ENCODE measurements around the gene TENT5C.
"Not testable (repeated sequence)": the region's sequence is repeated elsewhere in the genome, so short reads cannot be mapped to it uniquely, and the experiment has no call there.

TENT5C gene

DNA sequence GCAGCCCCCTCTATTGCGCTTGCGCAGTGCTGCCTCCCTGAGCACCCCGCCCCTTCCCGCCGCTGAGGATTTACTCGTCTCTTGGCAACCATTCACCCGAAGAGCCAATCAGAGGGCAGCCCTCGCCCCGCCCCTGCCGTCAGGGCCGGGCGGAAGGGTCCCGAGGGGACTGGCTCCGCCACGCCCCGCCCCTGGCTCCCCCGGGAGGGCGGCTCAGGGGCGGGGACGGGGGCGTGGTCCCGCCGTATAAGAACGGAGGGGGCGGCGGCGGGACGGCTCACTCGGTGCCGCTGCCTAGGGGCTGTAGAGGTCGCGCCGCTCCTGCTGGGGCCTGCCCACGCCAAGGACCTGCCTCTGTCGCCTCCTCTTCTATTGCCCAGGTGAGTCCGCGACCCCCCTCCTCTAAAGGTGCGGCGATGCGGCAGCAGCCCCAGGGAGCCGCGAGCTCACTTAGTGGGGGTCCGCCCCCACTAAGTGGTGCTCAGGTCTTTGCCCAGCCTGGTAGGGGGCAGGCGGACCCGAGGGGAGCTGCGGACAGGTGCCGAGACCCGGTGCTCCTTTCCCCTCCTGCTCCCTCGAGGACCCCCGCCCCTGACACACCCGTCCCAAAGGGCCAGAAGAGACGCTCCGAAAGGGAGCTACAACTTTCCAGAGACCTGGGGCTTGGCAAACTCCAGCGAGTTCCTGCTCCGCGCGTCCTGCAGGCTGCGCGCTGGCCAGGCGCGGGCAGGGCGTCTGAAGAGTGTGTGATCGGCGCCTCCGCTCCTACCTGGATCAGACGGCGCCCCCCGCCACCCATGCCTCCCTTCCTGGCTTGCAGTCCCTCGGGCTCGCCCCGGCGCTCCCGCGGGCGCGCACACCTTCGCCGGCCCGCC is at the start of gene TENT5C:
Gene TENT5C (plus strand): TSS at position 275 of the 875 bp plus-strand sequence. CDS start 16,821 bp downstream, outside the sequence.
- peak; percentile 94 to 99 for DNase-seq

DNA sequence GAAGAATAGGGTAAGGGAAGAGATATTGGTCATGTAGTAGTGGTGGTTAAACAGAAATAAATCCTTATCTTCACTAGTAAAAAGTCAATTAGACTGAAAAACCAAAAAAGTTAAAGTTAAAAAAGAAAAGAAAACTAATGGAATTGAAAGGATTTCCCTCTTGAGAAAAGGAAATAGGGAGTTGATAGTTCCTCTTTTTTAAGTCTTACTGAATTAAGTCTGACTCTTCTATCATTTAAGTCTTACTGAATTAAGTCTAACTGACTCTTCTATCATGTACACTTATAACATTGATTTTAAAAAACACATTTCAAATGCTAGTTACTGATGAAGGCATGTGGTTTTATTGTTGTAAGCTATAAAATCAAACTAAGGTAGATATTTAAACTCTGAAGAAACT is 49.5 kb upstream of the TENT5C start:
- no peak for DNase-seq

DNA sequence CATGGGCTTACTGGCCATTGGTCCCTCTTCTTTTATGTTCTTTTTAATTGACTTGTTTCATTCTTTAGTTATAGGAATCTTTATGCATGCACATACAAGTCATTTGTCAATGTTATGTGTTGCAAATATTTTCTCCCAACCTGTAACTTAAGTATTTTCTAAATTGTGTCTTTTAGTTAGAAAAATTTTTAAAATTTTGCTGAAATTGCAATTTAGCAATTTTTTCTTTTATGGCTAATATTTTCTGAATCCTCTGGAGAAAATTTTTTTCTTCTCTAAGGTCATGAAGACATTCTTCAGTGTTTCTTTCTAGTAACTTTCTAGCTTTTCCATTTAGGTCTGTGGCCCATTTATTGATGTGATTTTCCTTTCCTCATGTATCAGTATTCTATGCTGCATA is 48.9 kb upstream of the TENT5C start:
- DNase-seq = no peak

DNA sequence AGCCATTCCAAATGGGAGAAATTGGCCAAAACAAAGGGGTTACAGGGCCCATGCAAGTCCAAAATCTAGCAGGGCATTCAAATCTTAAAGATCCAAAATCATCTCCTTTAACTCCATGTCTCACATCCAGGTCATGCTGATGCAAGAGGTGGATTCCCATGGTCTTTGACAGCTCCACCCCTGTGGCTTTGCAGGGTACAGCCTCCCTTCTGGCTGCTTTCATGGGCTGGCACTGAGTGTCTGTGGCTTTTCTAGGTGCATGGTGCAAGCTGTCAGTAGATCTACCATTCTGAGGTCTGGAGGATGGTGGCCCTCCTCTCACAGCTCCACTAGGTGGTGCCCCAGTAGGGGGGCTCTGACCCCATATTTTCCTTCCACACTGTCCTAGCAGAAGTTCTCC is 47.4 kb upstream of the TENT5C start:
- not testable (repeated sequence) for DNase-seq

DNA sequence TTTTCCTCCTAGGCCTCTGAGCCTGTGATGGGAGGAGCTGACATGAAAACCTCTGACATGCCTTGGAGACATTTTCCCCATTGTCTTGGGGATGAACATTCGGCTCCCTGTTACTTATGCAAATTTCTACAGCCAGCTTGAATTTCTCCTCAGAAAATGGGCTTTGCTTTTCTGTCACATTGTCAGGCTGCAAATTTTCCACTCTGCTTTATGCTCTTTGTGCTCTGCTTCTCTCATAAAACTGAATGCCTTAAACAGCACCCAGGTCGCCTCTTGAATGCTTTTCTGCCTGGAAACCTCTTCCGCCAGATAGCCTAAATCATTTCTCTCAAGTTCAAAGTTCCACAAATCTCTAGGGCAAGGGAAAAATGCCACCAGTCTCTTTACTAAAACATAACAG is 46.7 kb upstream of the TENT5C start:
- no peak for DNase-seq

DNA sequence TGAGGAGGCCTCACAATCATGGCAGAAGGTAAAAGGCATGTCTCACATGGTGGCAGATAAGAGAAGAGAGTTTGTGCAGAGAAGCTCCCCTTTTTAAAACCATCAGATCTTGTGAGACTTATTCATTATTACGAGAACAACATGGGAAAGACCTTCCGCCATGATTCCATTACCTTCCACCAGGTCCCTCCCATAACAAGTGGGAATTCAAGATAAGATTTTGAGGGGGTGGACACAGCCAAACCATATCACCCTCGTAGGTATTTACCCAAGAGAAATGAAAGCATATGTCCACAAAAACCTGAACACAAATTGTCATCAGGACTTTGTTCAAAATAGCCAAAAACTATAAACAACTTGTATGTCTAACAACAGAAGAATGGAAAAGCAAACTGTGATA is 45.9 kb upstream of the TENT5C start:
- no peak for DNase-seq

DNA sequence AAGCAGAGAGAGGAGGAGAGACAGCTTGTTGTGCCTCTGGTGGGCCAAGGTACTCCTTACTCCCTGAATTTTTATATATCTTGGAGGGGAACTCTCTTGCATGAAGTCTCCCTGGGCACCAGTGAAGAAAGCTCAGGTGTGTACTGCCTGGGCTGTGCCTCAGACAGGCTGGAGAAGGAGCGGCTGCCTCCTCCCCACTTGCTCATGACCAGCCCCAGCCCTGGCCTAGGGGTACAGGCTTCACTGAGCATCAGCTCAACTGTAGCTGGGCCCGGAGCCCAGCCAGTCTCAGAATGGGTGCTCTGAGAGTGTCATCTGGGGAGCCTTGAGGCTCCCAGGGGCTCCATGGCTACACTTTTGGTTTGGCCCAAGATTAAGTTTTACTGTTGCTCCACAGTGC is 44.8 kb upstream of the TENT5C start:
- DNase-seq = no peak

DNA sequence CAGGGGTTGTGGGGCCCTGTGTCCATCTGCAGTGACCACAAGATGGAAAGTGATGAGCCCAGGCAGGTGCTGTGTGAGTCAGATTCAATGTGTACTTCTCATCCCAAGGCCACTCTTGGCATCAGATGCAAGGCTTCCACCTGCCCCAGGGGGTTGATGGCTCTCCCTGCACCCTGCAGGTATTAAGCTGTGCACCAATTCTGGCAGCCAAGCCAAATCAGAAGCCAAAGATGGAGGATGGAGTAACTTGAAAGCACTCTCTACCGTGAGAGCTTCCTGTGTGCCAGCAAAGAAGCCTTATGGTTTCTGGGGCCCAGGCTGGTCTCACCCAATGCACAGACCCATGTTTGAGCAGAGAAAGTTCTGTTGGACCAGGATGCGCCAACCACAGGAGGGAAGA is 44.3 kb upstream of the TENT5C start:
- no peak for DNase-seq

DNA sequence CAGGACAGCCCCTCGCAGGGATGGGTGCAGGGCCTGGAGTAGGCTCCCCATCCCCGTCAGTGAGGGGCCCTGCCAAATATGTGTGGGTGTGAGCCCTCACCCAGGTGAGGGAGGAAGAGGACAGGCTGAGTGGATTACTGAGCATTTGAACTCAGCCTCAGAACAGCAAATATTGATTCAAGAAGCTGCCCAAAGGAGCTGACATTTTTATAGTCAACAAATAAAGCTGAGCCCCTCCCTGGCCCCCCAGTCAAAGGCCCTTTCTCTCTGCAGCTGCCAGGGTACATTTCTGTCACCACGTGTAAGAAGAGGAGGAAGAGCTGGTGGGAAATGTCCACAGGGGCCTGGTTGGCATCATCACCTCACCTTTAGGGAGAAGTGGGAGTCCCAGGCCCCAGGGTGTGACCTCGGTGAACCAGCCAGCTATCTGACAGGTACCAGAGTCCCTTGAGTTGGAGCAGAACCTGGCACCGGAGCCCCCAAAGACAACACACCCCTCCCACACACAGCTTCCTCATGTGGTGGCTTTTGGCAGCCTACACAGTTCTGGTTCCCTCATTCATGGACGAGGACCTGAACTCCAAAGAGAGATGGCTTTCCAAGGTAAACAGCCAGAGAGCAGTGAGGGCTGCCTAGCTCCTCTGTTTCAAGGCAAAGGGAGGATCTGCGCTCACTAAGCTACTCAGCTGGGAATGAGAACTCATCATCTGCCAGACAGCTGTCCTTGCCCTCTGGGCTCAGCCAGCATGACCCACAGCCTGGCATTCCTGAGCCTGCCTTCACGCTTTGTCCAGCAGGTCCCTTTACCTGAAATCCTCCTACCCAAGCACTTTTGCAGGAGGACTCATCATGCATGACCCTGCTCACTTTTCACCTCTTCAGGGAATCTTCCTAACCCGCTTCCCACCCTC is 43.0 kb upstream of the TENT5C start:
- no peak for DNase-seq

DNA sequence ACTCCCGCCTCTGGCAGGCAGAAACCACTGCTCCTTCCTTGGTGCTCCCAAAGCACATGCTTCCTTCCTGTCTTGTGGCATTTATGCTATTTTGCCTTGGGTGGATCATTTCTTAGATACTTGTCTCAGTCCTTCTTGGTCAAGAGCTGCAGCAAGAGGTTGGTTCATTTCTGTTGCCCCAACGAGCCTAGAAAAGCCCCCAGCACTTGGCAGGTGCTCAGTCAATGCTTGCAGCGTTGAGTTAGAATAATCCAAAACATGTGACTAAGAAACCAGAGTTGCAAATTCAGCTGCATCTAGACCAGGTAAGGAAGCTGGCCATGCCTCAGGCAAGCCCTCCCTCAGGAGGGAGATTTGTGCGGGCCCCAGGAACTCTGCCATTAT is 42.4 kb upstream of the TENT5C start:
- DNase-seq = no peak

DNA sequence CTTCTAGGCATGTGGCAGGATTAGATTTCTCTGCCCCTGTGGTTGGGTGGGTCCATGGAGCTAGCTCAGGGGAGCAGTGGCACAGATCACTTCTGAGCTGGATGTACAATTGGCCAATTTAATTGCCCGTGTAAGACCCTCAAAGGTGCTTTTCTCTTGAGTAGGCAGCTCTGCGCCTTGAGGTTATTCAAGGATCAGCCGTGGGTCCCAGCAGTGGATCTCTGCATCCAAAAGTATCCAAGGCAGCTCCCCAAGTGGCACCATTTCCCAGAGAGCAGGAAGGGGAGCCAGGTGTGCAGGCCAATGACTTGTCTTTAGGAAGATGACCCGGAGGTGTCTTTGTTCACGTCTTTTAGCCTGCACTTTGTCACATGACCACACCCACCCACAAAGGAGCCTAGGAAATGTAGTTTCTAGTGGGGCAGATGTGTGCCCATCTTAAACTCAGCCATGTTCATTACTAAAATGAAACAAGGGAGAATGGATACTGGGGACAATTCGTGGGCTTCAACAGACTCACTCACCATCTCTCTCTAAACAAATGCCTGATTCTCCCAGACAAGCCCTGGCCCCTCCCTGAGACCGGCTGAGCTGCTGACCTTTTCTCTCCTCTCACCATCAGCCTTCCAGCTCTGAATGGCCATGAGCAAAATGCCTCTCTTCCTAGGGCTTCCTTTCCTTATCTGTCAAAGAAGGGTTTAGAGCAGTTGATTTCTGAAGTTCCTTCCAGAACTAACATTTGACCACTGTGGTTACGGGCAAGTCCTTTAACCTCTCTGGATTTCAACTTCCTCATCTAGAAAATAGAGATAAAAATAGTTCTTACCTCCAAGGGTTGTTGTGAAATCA is 41.4 kb upstream of the TENT5C start:
- no peak for DNase-seq

DNA sequence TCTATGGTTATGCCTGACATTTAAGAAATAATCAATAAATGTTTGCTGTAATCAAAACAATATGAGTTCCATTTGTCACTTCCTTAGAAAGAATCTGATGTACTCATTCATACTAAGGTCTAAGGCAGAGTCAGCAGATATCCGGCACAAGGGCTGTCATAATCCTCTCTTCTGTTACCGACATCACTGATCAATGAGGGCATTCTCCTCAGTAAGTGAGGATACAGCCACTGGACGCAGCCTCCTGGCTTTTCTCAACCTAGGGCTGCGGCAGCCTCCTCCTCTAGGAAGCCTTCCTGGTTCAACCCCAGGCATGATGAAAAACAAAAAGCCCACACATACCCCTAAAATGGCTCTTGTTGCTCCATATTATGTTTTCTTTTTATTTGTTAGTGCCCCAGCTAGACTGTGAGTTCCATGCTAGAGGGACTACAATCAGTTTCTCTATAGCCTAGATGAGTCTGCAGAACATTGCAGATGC is 40.7 kb upstream of the TENT5C start:
- DNase-seq = no peak

DNA sequence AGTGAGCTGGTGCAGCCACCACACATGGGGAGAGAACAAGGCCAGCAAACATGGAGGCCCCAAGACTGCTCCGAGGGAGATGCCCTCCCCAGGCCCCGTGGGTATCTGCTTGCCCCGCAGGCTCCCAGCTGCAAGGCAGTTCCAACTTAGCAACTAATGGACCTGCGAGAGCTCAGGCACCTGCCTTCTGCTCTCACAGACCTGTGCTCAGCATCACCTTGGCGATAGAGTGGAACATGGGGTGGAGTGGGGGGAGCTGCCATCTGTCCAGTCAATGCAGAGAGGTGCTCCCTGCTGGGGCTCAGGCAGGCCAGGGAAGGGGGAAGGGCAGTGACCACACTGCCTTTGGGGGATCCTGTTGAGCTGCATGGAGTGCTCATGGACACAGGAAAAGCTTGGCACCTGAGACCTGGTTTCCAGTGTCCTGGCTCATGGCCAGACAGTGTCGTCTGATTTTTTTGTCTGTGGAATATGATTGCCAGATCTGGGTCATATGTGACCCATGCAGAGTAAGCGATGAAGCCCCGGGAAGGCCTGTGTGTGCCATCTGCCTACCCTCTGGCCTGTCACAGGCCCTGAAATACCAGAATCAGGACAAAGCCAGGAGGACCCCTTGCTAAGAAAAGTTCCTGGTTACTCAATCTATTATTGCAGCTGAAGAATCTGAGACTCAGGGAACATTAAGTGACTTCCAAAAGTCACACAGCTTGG is 39.9 kb upstream of the TENT5C start:
- no peak for DNase-seq

DNA sequence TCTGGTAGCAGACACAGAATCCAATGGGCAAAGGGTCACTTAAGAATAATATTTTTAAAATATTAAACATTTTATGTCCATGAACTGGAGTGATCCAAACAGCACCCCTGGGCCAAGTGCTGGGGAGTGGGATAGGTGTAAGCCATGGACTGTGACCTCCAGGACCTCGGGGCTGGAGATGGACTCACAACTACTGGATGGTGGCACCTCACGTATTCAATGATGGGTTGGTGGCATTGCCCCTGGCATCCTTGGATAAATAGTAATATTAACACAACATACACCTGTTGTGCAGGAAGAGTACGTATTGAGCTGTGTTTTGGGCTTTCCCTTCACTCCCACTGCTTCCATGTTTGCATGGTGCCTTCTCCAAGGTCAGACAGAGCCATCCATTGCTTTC is 39.3 kb upstream of the TENT5C start:
- DNase-seq = no peak

DNA sequence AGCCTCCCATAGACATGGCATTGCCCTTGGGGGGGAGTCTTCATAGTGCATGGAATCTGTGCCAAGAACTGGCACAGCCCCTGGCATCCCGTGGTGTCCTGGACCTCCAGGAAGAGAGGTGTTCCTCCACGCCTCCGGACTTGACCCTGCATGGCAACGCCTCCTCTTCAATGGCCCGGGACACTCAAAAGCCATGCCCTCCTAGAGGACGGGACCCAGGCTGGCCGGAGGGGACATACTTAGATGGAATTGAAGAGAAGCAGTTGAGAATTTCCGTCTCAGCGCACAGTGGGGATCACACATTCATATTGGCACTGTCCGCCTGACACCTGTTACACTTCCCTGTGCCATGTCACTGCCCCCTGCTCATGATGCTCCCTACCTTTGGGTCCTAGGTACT is 38.4 kb upstream of the TENT5C start:
- DNase-seq = no peak

DNA sequence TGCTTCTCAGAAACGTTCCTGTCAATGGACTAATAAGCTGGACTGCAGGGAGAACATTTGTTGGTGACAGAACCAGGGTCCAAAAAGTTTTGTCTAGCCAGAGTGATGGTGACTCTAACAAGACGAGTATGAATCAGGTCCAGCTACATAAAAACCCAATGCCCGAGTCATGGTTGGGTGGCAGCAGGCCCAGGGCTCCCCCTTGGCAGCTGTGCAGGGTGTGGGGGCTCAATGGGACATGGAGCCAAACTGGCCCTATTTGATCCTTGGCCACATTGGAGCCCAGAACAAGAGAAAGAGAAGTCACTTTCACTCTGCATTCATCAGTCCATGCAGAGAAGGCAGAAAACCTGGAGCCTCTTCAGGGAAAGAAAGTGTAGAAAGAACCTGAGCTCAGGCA is 37.9 kb upstream of the TENT5C start:
- no peak for DNase-seq

DNA sequence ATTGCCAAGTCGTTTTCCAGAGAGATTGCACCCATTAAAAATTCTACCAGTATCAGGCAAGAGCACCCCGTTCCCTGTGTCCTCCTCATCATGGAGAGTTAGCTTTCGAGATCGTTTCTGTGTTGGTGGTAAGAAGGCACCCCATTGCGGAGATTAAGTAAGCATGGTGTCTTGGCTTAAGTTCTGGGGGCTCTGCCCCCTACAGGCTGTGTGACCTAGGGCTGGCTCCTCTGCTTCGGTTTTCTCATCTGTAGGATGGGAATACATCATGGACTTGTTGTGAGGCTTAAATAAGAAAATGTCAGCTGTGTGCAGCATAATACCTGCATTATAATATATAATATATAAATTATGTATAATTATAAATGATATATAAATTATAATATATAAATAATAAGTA is 36.8 kb upstream of the TENT5C start:
- no peak for DNase-seq

DNA sequence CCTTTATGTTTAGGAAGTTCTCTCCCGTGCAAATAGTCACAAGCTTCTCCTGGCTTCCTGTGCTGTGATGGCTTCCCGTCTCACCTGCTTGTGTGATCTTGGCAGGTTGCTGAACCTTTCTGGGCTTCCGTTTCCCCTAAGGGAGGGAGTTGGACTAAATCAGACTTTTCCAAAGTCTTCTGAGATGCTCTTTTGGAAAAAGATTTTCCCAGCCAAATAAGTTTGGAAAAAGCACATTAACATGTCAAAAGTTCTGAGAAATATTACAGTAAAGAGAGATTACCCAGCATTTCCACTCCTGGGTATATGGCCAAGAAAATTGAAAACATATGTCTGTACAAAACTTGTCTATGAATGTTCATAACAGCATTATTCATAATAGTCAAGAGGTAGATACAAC is 36.0 kb upstream of the TENT5C start:
- no peak for DNase-seq

DNA sequence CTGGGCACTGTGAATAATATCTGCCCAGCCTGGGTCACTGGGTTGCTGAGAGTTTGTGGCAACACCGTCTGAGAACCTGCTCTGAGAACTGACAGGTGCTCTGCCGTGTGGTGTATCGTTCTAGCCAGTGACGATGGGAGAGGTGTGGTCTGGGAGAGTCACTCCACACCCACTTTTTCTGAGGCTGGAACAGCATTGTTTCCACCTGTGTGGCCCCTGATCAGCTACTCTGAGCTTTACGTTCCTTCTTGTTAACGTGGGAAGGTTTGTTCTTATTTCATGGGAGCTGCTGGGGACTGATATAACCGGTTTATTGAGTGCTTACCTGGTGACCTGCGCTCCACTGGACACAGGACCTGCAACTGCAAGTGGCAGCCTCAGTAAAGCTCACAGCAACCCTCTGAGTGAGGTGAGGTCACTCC is 34.8 kb upstream of the TENT5C start:
- peak in 1 of 2 experiments; percentile 33 for DNase-seq

DNA sequence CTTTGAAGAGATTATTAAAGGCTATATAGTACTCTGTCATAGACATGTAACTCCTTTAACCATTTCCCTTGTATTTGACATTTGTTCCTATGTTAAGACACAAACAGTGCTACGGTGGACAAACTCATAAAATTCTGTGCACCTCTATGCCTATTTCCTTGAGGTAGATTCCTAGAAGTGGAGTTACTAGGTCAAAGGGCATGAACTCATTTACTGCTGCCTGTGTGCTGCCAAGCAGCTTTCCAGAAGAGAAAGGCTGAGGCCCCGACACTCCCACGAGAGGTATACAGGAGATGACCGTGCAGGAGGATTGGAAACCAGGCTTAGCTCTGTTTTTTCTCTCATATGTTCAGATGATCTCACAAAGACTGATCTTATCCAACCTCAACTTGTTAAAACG is 34.4 kb upstream of the TENT5C start:
- DNase-seq = no peak

DNA sequence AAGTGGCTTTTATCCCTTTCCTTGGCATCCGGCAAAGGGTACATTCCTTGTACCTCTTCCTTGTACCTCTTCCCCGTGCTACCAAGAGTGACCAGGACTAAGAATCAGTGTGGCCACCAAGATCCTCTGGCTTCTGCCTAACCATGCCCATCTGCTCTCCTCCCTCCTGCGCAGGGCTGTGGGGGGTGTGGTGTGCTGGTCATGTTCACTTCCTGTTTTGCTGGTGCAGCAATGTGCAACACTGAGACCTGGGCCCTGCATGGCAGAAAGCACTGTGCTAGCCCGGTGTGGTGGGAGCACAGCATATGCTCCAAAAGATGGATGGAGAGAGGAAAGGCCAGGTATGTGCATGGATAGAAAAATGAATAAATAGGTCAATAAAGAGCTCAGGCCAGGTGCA is 33.3 kb upstream of the TENT5C start:
- no peak for DNase-seq

DNA sequence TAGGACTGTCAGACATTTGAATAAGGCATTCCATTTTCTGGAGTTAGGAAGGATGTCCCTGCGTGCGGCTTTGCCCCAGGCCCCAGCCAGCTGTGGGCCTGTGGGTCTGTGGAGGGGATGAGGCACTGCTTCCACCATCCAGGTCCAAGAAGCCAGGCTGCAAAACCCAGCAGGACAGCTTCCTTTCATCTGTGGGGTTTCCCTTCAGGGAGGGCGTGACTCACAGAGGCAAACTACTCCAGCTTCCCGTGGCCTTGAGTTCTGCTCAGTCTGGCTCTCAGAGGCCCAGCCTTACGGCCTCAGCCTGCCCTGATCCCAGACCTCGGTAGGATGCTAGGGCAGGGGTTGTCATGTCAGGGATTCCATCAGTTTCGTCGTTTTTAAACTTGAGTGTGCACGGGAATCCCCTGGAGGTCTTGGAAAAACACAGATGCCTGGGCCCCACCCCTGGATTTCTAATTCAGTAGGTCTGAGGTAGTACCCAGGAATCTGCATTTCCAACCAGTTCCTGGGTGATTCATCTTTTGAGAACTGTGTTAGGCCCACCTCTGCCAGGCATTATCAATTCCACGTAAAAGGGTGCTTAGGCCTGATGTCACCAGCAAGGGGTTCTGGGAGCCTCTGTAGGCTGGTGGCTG is 32.3 kb upstream of the TENT5C start:
- no peak for DNase-seq
